ENCODE results near the gene ATP6V1F.
"Not testable (repeated sequence)": the region's sequence is repeated elsewhere in the genome, so short reads cannot be mapped to it uniquely, and the experiment has no call there.

Gene ATP6V1F

GRCh38 chr7:128910569-128910945 lies 47.9 kb downstream of the ATP6V1F start, which contains the start of gene KCP:
Gene KCP (minus strand): TSS chr7:128910709. CDS start chr7:128910676, 33 bp downstream.
- peaks cover 24% of the 10 kb centered on the region for H3K27me3 ChIP-seq (replicated peaks)
- in situ Hi-C loops (cut with HindIII; ENCODE audit: low pct_ligation_motif_present, low sequenced_read_pairs) = loop anchor here (10.0 to 25.0 kb wide), 2 partner anchors 64 to 177 kb away; no protein-coding TSS in a partner anchor
- H3K36me3 ChIP-seq (replicated peaks) = no peaks in the 10 kb centered on the region
- peak within 1 kb of the TSS; percentile 56 for H3K4me3 ChIP-seq (ENCODE audit: low read depth, low read length)
- no peak for TF ChIP-seq CTCF (IDR thresholded peaks at IDR 0.05; ENCODE audit: low read depth, low read length, missing control alignments)
- no peak within 1 kb of the TSS for H3K27ac ChIP-seq
- no peak for DNase-seq

- DNase-seq = no peak
- in situ Hi-C loops (cut with HindIII; ENCODE audit: low pct_ligation_motif_present, low sequenced_read_pairs) = loop anchor here (10.0 to 25.0 kb wide), 2 partner anchors 63 to 176 kb away; no protein-coding TSS in a partner anchor
Measured at GRCh38 chr7:128911423-128912031, 48.9 kb downstream of the ATP6V1F start.

GRCh38 chr7:128912281-128912680 lies 49.6 kb downstream of the ATP6V1F start:
- TF ChIP-seq CTCF (IDR thresholded peaks at IDR 0.05; ENCODE audit: low read depth, low read length, missing control alignments) = no peak
- Histone ChIP-seq H3K27ac (no peak overlapping the region), H3K36me3 (replicated peaks) (no peaks in the 10 kb centered on the region), H3K27me3 (replicated peaks) (peaks cover 38% of the 10 kb centered on the region), H3K4me3 (ENCODE audit: low read depth, low read length) (no peak overlapping the region)
- in situ Hi-C loops (cut with HindIII; ENCODE audit: low pct_ligation_motif_present, low sequenced_read_pairs) = loop anchor here (10.0 to 25.0 kb wide), 2 partner anchors 63 to 175 kb away; no protein-coding TSS in a partner anchor
- no peak for DNase-seq

More at GRCh38 chr7:128911423-128912031, 48.9 kb downstream of the ATP6V1F start:
- Histone ChIP-seq H3K27ac (no peak overlapping the region), H3K4me3 (ENCODE audit: low read depth, low read length) (no peak overlapping the region), H3K36me3 (replicated peaks) (no peaks in the 10 kb centered on the region), H3K27me3 (replicated peaks) (peaks cover 32% of the 10 kb centered on the region)
- no peak for TF ChIP-seq CTCF (IDR thresholded peaks at IDR 0.05; ENCODE audit: low read depth, low read length, missing control alignments)

- H3K27me3 ChIP-seq (replicated peaks) = peaks cover 38% of the 10 kb centered on the region
- H3K4me3 ChIP-seq (ENCODE audit: low read depth, low read length); DNase-seq; H3K27ac ChIP-seq; H3K36me3 ChIP-seq (replicated peaks): not testable (repeated sequence)
- in situ Hi-C loops (cut with HindIII; ENCODE audit: low pct_ligation_motif_present, low sequenced_read_pairs) = loop anchor here (10.0 to 25.0 kb wide), 2 partner anchors 62 to 174 kb away; no protein-coding TSS in a partner anchor
Measured at GRCh38 chr7:128912709-128913495, 50.2 kb downstream of the ATP6V1F start.

GRCh38 chr7:128913870-128914565 lies 51.4 kb downstream of the ATP6V1F start:
- in situ Hi-C loops (cut with HindIII; ENCODE audit: low pct_ligation_motif_present, low sequenced_read_pairs) = loop anchor here (10.0 to 25.0 kb wide), 2 partner anchors 61 to 173 kb away; no protein-coding TSS in a partner anchor
- Histone ChIP-seq H3K27me3 (replicated peaks) (peaks cover 42% of the 10 kb centered on the region), H3K27ac (no peak overlapping the region), H3K4me3 (ENCODE audit: low read depth, low read length) (no peak overlapping the region), H3K36me3 (replicated peaks) (no peaks in the 10 kb centered on the region)
- no peak for TF ChIP-seq CTCF (IDR thresholded peaks at IDR 0.05; ENCODE audit: low read depth, low read length, missing control alignments)
- DNase-seq = no peak

All from brain microvascular endothelial cell (primary cell).